ENCODE results near the gene TEDC2. TPM values are rescaled to one million over a fixed set of nuclear protein-coding genes. Genes with fewer than 3 reads are reported as not detected.

The TEDC2 gene
- total RNA-seq, 1 donor from 2014 or later = 32.2 TPM

GRCh38 chr16:2470603-2471015, 10.7 kb downstream of the TEDC2 start:
- Mint-ChIP-seq H3K36me3 (ENCODE audit: insufficient read depth) (no peaks in the 10 kb centered on the region), H3K27ac (no peak overlapping the region), H3K9me3 (ENCODE audit: low read depth) (no peaks in the 10 kb centered on the region), H3K4me3 (ENCODE audit: low read depth) (peak overlapping the region; percentile 21), H3K27me3 (peaks cover 18% of the 10 kb centered on the region), H3K4me1 (ENCODE audit: low read depth) (peaks cover 11% of the 10 kb centered on the region)
- TF ChIP-seq CTCF (IDR thresholded peaks at IDR 0.05; ENCODE audit: unreplicated experiment) = no peak
- DNase-seq (ENCODE audit: low spot score, unreplicated experiment) = no peak

GRCh38 chr16:2471016-2471652, 11.2 kb downstream of the TEDC2 start, which contains the start of gene NTN3:
NTN3 (plus strand) TSS chr16:2471297; CDS start chr16:2471702, 405 bp downstream.
- Mint-ChIP-seq H3K27ac (no peak within 1 kb of the TSS), H3K36me3 (ENCODE audit: insufficient read depth) (no peaks in the 10 kb centered on the region), H3K9me3 (ENCODE audit: low read depth) (no peaks in the 10 kb centered on the region), H3K4me1 (ENCODE audit: low read depth) (peaks cover 14% of the 10 kb centered on the region), H3K4me3 (ENCODE audit: low read depth) (peak within 1 kb of the TSS; percentile 21), H3K27me3 (peaks cover 18% of the 10 kb centered on the region)
- DNase-seq (ENCODE audit: low spot score, unreplicated experiment) = no peak
- no peak for TF ChIP-seq CTCF (IDR thresholded peaks at IDR 0.05; ENCODE audit: unreplicated experiment)

- no peaks in the 10 kb centered on the region for H3K36me3 Mint-ChIP-seq (ENCODE audit: insufficient read depth)
Measured at GRCh38 chr16:2471653-2472487, 12.0 kb downstream of the TEDC2 start.

GRCh38 chr16:2472488-2472864, 12.6 kb downstream of the TEDC2 start:
- Mint-ChIP-seq H3K27me3 (peaks cover 21% of the 10 kb centered on the region), H3K9me3 (ENCODE audit: low read depth) (no peaks in the 10 kb centered on the region), H3K27ac (no peak overlapping the region), H3K36me3 (ENCODE audit: insufficient read depth) (no peaks in the 10 kb centered on the region), H3K4me1 (ENCODE audit: low read depth) (peaks cover 23% of the 10 kb centered on the region), H3K4me3 (ENCODE audit: low read depth) (no peak overlapping the region)
- no peak for TF ChIP-seq CTCF (IDR thresholded peaks at IDR 0.05; ENCODE audit: unreplicated experiment)
- no peak for DNase-seq (ENCODE audit: low spot score, unreplicated experiment)

More at GRCh38 chr16:2471653-2472487, 12.0 kb downstream of the TEDC2 start:
- peaks cover 20% of the 10 kb centered on the region for H3K27me3 Mint-ChIP-seq
- no peak overlapping the region for H3K4me3 Mint-ChIP-seq (ENCODE audit: low read depth)
- no peak overlapping the region for H3K27ac Mint-ChIP-seq
- TF ChIP-seq CTCF (IDR thresholded peaks at IDR 0.05; ENCODE audit: unreplicated experiment) = no peak
- DNase-seq (ENCODE audit: low spot score, unreplicated experiment) = no peak
- peaks cover 20% of the 10 kb centered on the region for H3K4me1 Mint-ChIP-seq (ENCODE audit: low read depth)
- no peaks in the 10 kb centered on the region for H3K9me3 Mint-ChIP-seq (ENCODE audit: low read depth)

GRCh38 chr16:2472885-2473445, 13.1 kb downstream of the TEDC2 start:
- peaks cover 23% of the 10 kb centered on the region for H3K4me1 Mint-ChIP-seq (ENCODE audit: low read depth)
- peak overlapping the region; percentile 67 for H3K4me3 Mint-ChIP-seq (ENCODE audit: low read depth)
- no peaks in the 10 kb centered on the region for H3K9me3 Mint-ChIP-seq (ENCODE audit: low read depth)
- no peak for DNase-seq (ENCODE audit: low spot score, unreplicated experiment)
- H3K36me3 Mint-ChIP-seq (ENCODE audit: insufficient read depth) = no peaks in the 10 kb centered on the region
- peaks cover 21% of the 10 kb centered on the region for H3K27me3 Mint-ChIP-seq
- no peak overlapping the region for H3K27ac Mint-ChIP-seq
- TF ChIP-seq CTCF (IDR thresholded peaks at IDR 0.05; ENCODE audit: unreplicated experiment) = no peak
